ENCODE data around the gene AMACR. TPM values are rescaled to one million over a fixed set of nuclear protein-coding genes. Genes with fewer than 3 reads are reported as not detected.
A peak's percentile ranks its signal among the peaks of the same experiment; 100 is the strongest.

AMACR gene
- total RNA-seq, 1 donor from 2014 or later: 30.7 TPM

DNA sequence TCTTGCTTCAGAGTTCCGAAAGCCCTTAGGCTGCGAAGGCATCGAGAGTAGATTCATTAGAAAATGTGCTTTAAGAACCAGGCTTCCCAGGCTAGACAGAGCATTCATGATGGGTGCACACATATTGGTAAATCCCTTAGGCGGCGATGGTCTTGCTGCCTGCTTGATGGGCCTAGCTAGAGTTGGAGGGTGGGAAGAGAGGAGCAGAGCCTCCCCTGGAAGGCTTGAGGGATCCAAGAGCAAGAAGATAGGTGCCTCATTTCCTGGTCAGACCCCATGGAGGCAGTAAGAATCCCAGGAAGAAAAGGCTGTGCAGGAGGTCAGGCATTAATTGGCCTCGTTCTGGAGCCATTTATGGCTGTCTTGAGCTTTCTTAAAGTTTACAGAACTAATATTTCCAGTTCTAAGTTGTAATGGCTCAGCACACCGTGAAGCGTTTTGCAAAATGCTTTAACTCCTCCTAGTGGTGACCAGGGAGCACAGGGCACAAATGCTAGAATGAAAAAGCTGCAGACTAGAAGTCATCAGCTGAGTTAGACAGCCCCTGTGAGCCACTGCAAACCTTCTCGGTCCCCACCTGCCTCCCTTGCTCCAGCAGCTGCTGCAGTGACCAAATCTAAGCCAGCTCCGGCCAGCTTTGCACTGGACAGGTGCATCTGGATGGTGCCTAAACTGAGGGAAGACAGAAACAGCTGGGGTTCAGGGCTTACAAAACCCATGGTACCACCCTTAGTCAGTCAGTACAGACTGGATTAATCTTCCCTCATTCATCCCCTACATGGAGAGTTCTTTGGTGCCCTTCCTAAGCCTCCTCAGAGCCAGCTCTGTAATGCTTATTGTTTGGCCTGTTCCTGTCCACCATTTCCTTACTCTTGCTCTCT is 38.0 kb downstream of the AMACR start:
- Mint-ChIP-seq H3K36me3 (no peaks in the 10 kb centered on the region), H3K9me3 (peaks cover 5% of the 10 kb centered on the region), H3K27ac (no peak overlapping the region), H3K27me3 (no peaks in the 10 kb centered on the region), H3K4me1 (ENCODE audit: unreplicated experiment) (peaks cover 8% of the 10 kb centered on the region), H3K4me3 (no peak overlapping the region)
- TF ChIP-seq, protein P1, sequence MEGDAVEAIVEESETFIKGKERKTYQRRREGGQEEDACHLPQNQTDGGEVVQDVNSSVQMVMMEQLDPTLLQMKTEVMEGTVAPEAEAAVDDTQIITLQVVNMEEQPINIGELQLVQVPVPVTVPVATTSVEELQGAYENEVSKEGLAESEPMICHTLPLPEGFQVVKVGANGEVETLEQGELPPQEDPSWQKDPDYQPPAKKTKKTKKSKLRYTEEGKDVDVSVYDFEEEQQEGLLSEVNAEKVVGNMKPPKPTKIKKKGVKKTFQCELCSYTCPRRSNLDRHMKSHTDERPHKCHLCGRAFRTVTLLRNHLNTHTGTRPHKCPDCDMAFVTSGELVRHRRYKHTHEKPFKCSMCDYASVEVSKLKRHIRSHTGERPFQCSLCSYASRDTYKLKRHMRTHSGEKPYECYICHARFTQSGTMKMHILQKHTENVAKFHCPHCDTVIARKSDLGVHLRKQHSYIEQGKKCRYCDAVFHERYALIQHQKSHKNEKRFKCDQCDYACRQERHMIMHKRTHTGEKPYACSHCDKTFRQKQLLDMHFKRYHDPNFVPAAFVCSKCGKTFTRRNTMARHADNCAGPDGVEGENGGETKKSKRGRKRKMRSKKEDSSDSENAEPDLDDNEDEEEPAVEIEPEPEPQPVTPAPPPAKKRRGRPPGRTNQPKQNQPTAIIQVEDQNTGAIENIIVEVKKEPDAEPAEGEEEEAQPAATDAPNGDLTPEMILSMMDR (conservative IDR thresholded peaks at IDR 0.05): peak; percentile 83
- no peak for DNase-seq (ENCODE audit: extremely low spot score, unreplicated experiment)

DNA sequence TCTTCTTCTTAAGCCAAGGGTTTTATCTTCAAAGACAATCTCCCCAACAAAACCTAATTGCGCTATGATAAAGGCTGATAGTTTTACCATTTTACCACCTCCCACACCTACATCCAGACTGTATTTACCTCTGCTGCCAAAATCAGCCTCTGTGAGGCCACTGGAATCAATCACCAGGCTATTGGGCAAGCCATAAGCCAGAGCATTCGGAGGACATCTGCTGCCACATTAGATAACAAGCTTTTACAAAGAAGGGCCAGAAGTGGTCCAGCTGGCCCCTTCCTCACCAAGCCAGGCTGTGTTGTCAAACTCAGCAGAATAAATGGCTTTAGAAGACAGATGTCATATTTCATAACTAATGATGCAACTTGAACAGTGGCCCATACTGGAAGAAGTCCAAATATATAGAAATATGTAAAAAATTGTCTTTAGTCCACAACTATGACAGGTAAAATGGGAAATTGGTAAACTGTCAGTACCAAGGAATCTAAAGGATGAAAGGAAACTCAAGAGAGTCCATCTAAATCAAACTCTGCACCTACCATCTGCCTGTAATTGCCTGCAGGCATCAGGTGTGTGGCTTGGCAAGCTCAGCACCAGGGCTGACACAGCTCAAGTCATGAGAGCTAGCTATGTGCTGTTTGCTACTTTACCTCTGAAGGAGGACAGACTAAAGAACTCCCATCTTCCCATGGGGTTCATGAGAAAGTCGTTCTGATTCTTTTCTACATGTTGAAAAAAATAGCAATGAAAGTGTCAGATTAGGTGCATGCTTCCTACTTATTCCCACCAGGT is 39.4 kb downstream of the AMACR start:
- Mint-ChIP-seq H3K36me3 (no peaks in the 10 kb centered on the region), H3K27me3 (no peaks in the 10 kb centered on the region), H3K9me3 (peaks cover 5% of the 10 kb centered on the region), H3K27ac (no peak overlapping the region), H3K4me1 (ENCODE audit: unreplicated experiment) (peaks cover 7% of the 10 kb centered on the region), H3K4me3 (no peak overlapping the region)
- DNase-seq (ENCODE audit: extremely low spot score, unreplicated experiment): no peak
- TF ChIP-seq, protein P1 (conservative IDR thresholded peaks at IDR 0.05): no peak

DNA sequence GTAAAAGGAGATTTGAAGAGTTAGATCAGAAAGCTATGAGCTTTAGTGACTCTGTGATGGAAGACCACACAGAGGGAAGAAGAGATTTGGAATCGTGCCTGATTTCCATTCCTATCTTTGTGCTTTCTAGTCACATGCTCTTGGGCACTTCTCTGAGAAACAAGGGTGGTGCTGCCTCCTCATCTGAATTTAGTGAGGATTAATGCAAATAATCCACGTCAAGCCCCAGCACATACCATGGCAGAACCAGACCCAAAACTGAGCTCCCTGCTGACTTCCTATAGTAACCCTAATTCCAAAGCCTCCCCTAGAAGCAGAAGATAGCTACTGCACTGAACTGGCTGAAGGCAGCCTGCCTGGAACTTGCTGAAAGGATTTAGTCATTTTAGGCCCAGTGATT is 41.0 kb downstream of the AMACR start:
- no peaks in the 10 kb centered on the region for H3K36me3 Mint-ChIP-seq
- no peak for DNase-seq (ENCODE audit: extremely low spot score, unreplicated experiment)
- H3K27ac Mint-ChIP-seq: no peak overlapping the region
- H3K27me3 Mint-ChIP-seq: no peaks in the 10 kb centered on the region
- no peak overlapping the region for H3K4me3 Mint-ChIP-seq
- TF ChIP-seq, protein P1 (conservative IDR thresholded peaks at IDR 0.05): no peak
- H3K9me3 Mint-ChIP-seq: peaks cover 5% of the 10 kb centered on the region
- H3K4me1 Mint-ChIP-seq (ENCODE audit: unreplicated experiment): peaks cover 7% of the 10 kb centered on the region

DNA sequence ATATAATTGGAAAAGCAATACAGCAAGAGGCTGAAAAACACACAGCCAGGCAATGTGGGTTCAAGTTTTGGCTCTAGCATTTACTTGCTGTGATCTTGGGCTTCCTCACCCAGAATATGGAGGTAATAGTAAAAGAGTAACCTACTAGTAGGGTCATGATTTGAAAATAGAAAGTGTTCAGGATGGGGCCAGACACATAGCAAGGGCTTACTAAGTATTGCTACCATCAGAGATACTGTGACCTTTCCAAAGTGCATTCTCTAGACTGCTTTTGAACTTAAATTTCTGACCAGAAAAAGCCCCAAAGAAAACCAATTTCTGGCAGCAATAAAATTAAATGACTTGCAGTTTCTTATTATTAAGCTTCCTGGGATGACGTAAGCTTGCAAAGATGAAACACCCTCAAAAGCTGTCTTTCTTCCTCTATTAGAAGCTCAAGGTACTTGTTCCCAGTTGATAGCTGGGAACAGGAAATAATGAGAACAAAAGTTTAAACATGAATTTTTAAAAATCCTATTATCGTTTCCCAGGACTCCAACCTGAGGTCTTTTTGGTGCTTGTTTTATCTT is 43.6 kb downstream of the AMACR start:
- Mint-ChIP-seq H3K27ac (no peak overlapping the region), H3K4me3 (no peak overlapping the region), H3K4me1 (ENCODE audit: unreplicated experiment) (peaks cover 7% of the 10 kb centered on the region), H3K36me3 (no peaks in the 10 kb centered on the region), H3K9me3 (peaks cover 5% of the 10 kb centered on the region), H3K27me3 (no peaks in the 10 kb centered on the region)
- DNase-seq (ENCODE audit: extremely low spot score, unreplicated experiment): no peak
- TF ChIP-seq, protein P1 (conservative IDR thresholded peaks at IDR 0.05): no peak

DNA sequence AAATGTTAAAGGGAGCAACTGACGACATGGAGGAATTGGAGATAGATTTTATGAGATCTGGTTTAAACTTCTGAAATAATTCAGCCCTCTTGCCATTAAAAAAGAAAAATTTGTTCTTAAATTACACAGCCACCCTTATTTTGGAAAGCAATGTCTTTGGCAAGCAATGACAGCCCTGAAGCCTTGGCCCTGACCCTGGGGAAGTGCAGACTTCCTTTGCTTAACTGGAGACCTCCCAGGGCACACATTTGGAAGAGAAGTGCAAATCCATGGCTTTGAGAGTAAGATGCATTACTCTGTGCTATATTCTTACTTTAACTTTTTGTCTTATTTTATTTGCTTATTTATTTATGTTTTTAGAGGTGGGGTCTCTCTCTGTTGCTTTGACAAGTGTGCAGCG is 49.7 kb downstream of the AMACR start:
- Mint-ChIP-seq H3K4me3 (no peak overlapping the region), H3K27me3 (no peaks in the 10 kb centered on the region)

More for the DNA sequence above, 49.7 kb downstream of the AMACR start:
- TF ChIP-seq, protein P1 (conservative IDR thresholded peaks at IDR 0.05): no peak
- no peak for DNase-seq (ENCODE audit: extremely low spot score, unreplicated experiment)
- H3K4me1 Mint-ChIP-seq (ENCODE audit: unreplicated experiment): no peaks in the 10 kb centered on the region
- no peaks in the 10 kb centered on the region for H3K36me3 Mint-ChIP-seq
- no peak overlapping the region for H3K27ac Mint-ChIP-seq
- H3K9me3 Mint-ChIP-seq: no peaks in the 10 kb centered on the region

Measured in type B pancreatic cell (in vitro differentiated cells).